ENCODE measurements around the gene SLC25A47. TPM values are rescaled to one million over a fixed set of nuclear protein-coding genes. Genes with fewer than 3 reads are reported as not detected.

The SLC25A47 gene
- total RNA-seq, 2 donors from 2014 or later, result not detected

DNA sequence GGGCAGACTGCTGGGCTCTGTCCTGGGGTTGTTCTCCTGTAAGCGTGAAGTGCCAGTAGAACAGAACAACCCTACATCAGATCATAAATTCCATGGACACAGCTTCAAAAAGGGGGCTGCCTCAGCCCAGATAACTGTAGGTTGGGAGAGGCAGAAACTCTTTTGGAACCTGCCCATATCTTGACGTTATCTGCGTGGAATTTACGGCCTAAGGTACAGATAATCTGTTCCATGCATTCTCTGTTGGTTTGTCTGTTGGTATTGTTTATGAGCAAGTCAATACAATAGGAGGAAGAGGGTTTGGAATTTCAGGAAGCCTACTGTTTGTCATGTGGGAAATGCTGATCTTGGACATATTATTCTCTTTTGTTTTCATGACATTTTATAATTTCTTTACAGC is 36.7 kb downstream of the SLC25A47 start:
- Mint-ChIP-seq H3K4me3 (no peak overlapping the region), H3K4me1 (ENCODE audit: low read depth) (peaks cover 30% of the 10 kb centered on the region), H3K9me3 (no peaks in the 10 kb centered on the region), H3K27ac (no peak overlapping the region), H3K27me3 (ENCODE audit: low read depth) (no peaks in the 10 kb centered on the region), H3K36me3 (ENCODE audit: insufficient read depth in 2 of 2) (peaks cover 30 to 77% of the 10 kb centered on the region in 2 donors)
- DNase-seq, result no peak
- no peak for ATAC-seq (replicated peaks in 1 of 2)

DNA sequence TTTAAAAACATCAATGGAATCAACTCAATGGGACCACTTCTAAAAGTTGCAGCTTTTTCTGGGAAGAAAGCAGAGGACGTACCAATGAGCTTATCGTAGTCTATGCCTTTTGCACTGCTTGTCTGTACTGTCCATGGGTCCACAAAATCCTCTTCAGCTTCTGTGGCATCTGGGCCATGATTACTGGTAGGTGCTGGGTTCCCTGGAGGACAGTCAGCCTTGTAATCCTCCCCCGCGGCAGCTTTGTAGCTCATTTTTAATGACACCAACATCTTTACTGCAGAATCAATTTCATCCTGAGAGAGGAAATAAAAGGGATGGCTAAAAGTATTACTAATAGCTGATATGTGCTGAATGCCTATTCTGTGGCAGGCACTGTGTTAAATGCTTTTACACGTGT is 38.5 kb downstream of the SLC25A47 start:
- H3K27me3 Mint-ChIP-seq (ENCODE audit: low read depth), result no peaks in the 10 kb centered on the region
- no peak for ATAC-seq (replicated peaks in 1 of 2)
- peak overlapping the region; percentile 46 for H3K27ac Mint-ChIP-seq
- H3K4me3 Mint-ChIP-seq, result no peak overlapping the region
- H3K4me1 Mint-ChIP-seq (ENCODE audit: low read depth), result peaks cover 45% of the 10 kb centered on the region
- H3K36me3 Mint-ChIP-seq (ENCODE audit: insufficient read depth in 2 of 2), result peaks cover 35 to 80% of the 10 kb centered on the region in 2 donors
- H3K9me3 Mint-ChIP-seq, result no peaks in the 10 kb centered on the region
- DNase-seq, result no peak

DNA sequence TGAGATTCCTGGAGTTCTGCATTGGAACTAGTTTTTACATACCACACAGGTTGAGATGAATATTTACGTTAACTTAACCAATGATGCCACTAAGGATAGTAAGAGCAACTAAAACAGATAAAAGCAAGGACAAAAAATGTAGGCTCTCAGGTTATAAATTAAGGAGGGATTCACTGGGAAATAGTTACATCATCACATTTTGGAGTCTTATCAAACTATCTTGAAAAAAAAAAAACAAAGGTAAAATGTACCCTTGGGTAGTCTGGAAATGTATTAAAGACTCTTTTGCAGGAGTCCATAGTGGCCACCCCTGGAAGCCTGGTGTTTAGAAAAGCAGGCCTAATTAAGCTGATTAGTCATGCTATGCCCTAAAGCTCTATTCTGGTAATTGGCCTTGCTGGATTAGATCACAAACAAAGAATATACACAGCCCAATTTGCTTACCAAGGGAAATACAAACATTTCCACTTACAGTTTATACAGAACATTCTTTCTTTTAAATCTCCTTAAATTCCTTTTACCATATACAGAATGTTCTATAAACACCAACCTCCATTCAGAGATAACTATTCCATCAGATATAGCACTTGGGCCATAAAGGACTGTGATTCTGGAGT is 39.3 kb downstream of the SLC25A47 start:
- H3K36me3 Mint-ChIP-seq (ENCODE audit: insufficient read depth in 2 of 2), result peaks cover 35 to 79% of the 10 kb centered on the region in 2 donors
- no peak for ATAC-seq (replicated peaks in 1 of 2)
- H3K9me3 Mint-ChIP-seq, result no peaks in the 10 kb centered on the region
- DNase-seq, result no peak
- peak overlapping the region; percentile 56 for H3K27ac Mint-ChIP-seq
- H3K4me1 Mint-ChIP-seq (ENCODE audit: low read depth), result peaks cover 51% of the 10 kb centered on the region
- H3K27me3 Mint-ChIP-seq (ENCODE audit: low read depth), result no peaks in the 10 kb centered on the region
- H3K4me3 Mint-ChIP-seq, result peak overlapping the region in 1 of 2 donors; percentile 43

DNA sequence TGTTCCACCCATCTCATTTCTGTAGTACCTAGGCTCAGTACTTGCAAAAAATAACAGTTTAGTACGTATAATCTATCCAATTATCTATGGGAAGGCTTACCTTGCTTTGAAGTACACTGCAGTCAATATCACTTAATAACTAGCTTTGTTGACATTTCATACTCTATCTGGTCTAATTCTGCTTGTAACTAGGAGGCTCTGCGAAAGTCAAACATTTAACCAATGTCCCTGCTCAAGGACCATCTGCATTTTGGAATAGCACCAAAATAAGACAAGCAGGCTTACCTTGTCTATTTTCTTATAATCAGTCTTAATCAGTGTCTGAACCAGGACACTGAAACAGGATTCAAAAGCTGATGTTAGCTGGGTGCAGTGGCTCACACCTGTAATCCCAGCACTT is 39.9 kb downstream of the SLC25A47 start:
- H3K27ac Mint-ChIP-seq, result peak overlapping the region; percentile 56
- H3K36me3 Mint-ChIP-seq (ENCODE audit: insufficient read depth in 2 of 2), result peaks cover 37 to 79% of the 10 kb centered on the region in 2 donors
- H3K9me3 Mint-ChIP-seq, result no peaks in the 10 kb centered on the region
- peaks cover 57% of the 10 kb centered on the region for H3K4me1 Mint-ChIP-seq (ENCODE audit: low read depth)
- no peak overlapping the region for H3K4me3 Mint-ChIP-seq
- ATAC-seq (replicated peaks in 1 of 2), result no peak
- no peaks in the 10 kb centered on the region for H3K27me3 Mint-ChIP-seq (ENCODE audit: low read depth)
- DNase-seq, result no peak

DNA sequence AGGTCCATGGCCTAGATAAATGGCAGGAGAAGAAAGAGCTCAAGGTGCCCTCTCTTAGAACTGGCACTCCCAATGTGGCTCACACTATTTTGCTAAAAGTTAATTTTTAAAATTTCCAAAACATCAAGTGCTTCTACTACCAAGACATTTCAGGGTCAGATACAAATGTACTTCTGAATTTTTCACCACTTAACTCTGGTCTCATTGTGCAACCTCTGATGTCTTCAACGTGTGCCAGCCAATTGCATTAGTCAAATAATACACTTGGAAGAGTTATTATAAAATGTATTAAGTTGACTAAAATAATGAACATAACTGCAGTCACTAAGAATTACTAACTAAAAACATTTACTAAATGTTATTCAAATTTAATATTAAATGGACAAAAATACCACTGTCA is 41.3 kb downstream of the SLC25A47 start:
- H3K4me3 Mint-ChIP-seq, result no peak overlapping the region
- no peak for ATAC-seq (replicated peaks in 1 of 2)
- H3K9me3 Mint-ChIP-seq, result no peaks in the 10 kb centered on the region
- H3K27ac Mint-ChIP-seq, result no peak overlapping the region
- no peak for DNase-seq
- H3K27me3 Mint-ChIP-seq (ENCODE audit: low read depth), result no peaks in the 10 kb centered on the region
- H3K4me1 Mint-ChIP-seq (ENCODE audit: low read depth), result peaks cover 57% of the 10 kb centered on the region
- H3K36me3 Mint-ChIP-seq (ENCODE audit: insufficient read depth in 2 of 2), result peaks cover 41 to 79% of the 10 kb centered on the region in 2 donors

DNA sequence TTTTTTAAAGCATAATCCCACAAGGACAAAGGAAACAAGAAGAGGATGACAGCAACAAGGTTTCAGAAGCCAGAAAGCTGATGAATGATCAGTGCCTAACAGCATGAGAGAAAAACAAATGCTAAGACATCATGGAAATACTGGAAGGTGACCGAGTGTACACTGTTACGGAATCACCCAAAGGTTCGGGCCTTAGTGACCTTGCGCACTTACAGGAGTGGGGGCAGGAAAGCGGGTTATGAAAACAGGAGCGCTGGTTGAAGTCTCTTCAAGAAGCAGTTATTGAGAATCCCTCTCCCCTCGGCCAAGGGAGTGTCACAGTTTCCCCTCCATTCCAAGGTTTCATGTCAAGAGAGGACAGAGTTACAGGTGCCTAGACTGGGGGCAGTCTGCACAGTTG is 42.6 kb downstream of the SLC25A47 start:
- ATAC-seq (replicated peaks in 1 of 2) (no peak), DNase-seq (no peak)
- H3K4me3 Mint-ChIP-seq, result peak overlapping the region in 1 of 2 donors; percentile 9
- H3K27ac Mint-ChIP-seq, result no peak overlapping the region
- no peaks in the 10 kb centered on the region for H3K9me3 Mint-ChIP-seq
- peaks cover 31 to 77% of the 10 kb centered on the region in 2 donors for H3K36me3 Mint-ChIP-seq (ENCODE audit: insufficient read depth in 2 of 2)
- H3K4me1 Mint-ChIP-seq (ENCODE audit: low read depth), result peaks cover 60% of the 10 kb centered on the region
- H3K27me3 Mint-ChIP-seq (ENCODE audit: low read depth), result no peaks in the 10 kb centered on the region

DNA sequence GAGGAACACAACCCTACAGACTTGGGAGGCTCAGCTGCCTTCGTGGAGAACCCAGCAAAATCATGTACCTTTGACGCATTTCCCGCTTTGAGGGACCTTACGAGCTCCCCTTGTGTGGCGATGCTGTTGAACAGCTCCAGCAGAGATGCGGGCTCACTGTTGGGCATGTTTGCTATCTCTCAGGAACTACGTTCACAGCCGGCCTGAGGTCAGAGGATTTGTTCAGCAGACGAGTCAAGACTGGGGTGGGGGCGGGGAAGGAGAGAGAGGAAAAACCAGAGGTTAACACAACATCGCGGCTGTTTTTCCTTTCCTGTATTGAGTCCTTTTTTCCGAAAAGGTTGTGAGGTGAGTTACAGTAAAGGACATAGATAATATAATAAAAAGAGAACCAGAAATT is 45.9 kb downstream of the SLC25A47 start:
- Mint-ChIP-seq H3K4me1 (ENCODE audit: low read depth) (peaks cover 83% of the 10 kb centered on the region), H3K27me3 (ENCODE audit: low read depth) (no peaks in the 10 kb centered on the region), H3K4me3 (peak overlapping the region; percentile 1 to 56), H3K36me3 (ENCODE audit: insufficient read depth in 2 of 2) (peaks cover 45 to 81% of the 10 kb centered on the region in 2 donors), H3K27ac (peak overlapping the region; percentile 22), H3K9me3 (peaks cover 0 to 2% of the 10 kb centered on the region in 2 donors)
- ATAC-seq (replicated peaks in 1 of 2) (no peak), DNase-seq (no peak)

DNA sequence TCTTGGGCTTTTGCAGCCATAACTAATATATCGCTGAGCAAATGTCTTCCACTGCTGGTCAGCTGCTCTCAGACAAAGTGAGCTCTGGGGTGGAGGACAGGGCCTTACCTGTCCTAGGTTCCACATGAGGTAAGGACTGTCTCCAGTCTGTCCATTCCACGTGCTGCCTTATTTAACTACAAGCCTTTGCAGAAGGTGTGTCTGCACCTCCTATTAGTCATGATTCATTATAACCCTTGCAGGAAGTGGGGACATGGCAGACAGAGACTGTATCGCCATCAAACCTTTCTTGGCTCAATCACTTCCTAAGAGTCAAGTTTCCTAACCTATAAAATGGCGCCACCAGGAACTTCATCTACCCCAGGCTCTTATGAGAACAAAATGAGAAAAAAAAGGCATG is 46.9 kb downstream of the SLC25A47 start:
- H3K27ac Mint-ChIP-seq, result peak overlapping the region; percentile 72
- no peaks in the 10 kb centered on the region for H3K27me3 Mint-ChIP-seq (ENCODE audit: low read depth)
- peaks cover 52 to 86% of the 10 kb centered on the region in 2 donors for H3K36me3 Mint-ChIP-seq (ENCODE audit: insufficient read depth in 2 of 2)
- H3K4me3 Mint-ChIP-seq, result peak overlapping the region; percentile 74 to 99
- ATAC-seq (replicated peaks in 1 of 2), result no peak
- no peak for DNase-seq
- peaks cover 87% of the 10 kb centered on the region for H3K4me1 Mint-ChIP-seq (ENCODE audit: low read depth)
- peaks cover 0 to 2% of the 10 kb centered on the region in 2 donors for H3K9me3 Mint-ChIP-seq

DNA sequence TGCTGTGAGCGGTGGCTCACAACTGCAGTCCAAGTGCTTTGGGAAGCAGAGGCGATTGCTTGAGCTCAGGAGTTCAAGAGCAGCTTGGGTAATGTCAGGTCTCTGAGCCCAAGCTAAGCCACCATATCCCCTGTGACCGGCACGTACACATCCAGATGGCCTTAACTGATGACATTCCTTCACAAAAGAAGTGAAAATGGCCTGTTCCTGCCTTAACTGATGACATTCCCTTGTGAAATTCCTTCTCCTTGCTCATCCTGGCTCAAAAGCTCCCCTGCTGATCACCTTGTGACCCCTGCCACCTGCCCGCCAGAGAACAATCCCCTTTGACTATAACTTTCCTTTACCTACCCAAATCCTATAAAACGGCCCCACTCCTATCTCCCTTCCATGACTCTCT is 48.6 kb downstream of the SLC25A47 start:
- peaks cover 74% of the 10 kb centered on the region for H3K4me1 Mint-ChIP-seq (ENCODE audit: low read depth)
- H3K9me3 Mint-ChIP-seq, result peaks cover 0 to 2% of the 10 kb centered on the region in 2 donors
- H3K27me3 Mint-ChIP-seq (ENCODE audit: low read depth), result no peaks in the 10 kb centered on the region
- H3K27ac Mint-ChIP-seq, result peak overlapping the region; percentile 85
- DNase-seq, result no peak
- H3K4me3 Mint-ChIP-seq, result peak overlapping the region; percentile 75 to 99
- H3K36me3 Mint-ChIP-seq (ENCODE audit: insufficient read depth in 2 of 2), result peaks cover 49 to 74% of the 10 kb centered on the region in 2 donors
- ATAC-seq (replicated peaks in 1 of 2), result no peak

DNA sequence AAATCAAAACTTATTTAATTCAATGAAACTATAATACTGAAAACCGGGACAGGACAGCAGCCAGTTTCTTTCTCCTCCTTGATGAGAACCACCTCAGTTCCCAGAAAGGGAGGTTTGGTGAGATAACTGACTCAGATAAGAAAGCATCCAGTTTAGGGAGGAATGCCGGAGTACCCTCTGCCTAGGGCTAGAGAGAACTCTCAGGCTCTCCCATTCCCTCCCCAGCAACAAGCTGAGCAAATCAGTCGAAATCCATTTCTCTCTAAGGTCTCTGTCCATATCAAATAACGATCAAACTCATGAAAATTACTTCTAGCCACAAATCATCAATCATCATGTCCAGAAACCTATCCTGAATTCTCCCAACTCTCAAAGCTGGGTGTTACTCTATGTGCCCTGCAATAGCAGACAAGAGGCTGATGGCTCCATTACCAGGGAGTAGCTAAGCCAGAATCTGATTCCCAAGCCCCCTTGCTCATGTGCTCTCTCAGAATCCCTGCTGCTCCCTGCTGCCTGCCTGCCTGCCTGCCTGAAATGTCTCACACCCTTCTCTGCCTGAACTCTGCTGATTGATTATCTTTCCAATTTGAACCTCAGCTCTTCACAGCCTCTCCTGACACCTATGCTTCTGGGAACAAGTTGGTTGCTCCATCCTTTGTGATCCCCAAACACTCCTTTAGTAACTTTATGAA is 49.4 kb downstream of the SLC25A47 start:
- Mint-ChIP-seq H3K36me3 (ENCODE audit: insufficient read depth in 2 of 2) (peaks cover 47 to 70% of the 10 kb centered on the region in 2 donors), H3K27me3 (ENCODE audit: low read depth) (no peaks in the 10 kb centered on the region), H3K9me3 (peaks cover under 1 to 2% of the 10 kb centered on the region in 2 donors), H3K4me3 (peak overlapping the region; percentile 87 to 99), H3K27ac (peak overlapping the region; percentile 100), H3K4me1 (ENCODE audit: low read depth) (peaks cover 75% of the 10 kb centered on the region)
- ATAC-seq (replicated peaks in 1 of 2) (no peak), DNase-seq (no peak)

DNA sequence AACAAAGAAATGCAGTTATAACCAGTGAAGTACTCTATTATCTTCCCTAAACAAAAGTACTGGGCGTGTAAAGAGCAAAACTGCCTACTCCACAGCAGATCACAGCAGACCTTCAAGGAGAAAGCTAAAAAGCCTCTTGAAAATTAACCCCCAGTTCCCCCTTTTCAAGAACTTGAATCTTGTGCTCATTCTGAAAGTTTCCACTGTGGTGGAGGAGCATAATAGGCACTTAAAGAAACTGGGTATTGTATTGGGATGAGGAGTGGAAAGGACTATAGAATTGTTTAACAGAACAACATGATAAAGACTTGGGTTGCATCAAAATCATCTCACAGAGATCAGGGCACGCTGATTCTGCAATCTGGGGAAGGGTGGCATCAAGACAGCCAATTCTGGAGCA is 51.1 kb downstream of the SLC25A47 start:
- DNase-seq (no peak), ATAC-seq (replicated peaks in 1 of 2) (no peak)
- H3K27ac Mint-ChIP-seq, result peak overlapping the region; percentile 100
- H3K27me3 Mint-ChIP-seq (ENCODE audit: low read depth), result no peaks in the 10 kb centered on the region
- H3K36me3 Mint-ChIP-seq (ENCODE audit: insufficient read depth in 2 of 2), result peaks cover 36 to 53% of the 10 kb centered on the region in 2 donors
- peak overlapping the region; percentile 87 to 99 for H3K4me3 Mint-ChIP-seq
- H3K4me1 Mint-ChIP-seq (ENCODE audit: low read depth), result peaks cover 64% of the 10 kb centered on the region
- peaks cover 2% of the 10 kb centered on the region in 2 donors for H3K9me3 Mint-ChIP-seq

DNA sequence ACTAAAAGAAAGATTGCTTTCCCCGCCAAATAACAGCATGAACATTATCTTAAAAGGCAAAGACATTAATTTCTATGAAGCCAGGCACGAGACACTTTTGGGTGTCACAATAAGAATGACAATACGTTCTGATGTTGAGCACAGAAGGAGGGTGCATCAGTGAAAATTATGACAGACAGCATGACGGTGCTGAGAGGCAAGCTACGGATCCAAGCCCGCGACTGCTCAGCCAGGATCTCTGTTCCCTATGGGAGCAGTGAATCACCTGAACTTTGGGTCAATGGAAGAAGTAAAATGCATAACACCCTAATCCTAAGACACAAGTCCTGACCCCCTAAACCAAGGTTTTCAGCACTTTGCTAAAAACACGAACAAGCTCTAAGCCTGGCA is 51.7 kb downstream of the SLC25A47 start:
- Mint-ChIP-seq H3K36me3 (ENCODE audit: insufficient read depth in 2 of 2) (peaks cover 36 to 50% of the 10 kb centered on the region in 2 donors), H3K27me3 (ENCODE audit: low read depth) (no peaks in the 10 kb centered on the region), H3K27ac (peak overlapping the region; percentile 100)

DNA sequence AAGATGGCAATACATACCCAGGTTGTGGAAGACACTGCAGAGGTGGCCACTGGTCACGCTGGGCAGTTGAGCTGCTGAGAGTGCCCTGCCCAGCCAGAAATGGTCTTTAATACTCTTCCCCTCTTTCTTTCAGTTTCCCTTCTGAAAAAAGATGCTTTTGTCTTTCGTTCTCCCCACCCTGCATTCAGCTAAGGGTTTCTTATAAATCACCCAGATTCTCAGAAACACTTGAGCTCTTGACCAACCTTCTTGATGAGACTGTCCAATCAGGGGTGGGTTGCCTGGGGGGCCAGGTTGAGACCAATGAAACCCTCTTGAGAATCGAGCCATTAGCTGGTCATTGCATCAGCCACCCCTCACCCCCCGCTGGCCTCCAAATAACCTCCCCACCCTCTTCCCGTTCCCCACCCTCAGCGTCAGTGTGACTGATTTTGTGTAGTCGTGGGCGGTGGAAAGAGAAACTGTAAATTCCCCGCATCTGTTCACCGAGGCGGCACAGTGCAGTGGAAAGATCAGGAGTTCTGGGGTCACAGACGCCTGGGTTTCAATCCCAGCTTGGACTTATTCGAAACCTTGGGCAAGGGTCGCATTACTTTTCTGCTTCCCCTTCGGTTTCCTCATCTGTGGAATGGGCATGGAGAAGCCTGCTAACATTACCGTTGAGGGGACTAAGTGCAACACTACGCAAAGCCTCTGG is 52.3 kb downstream of the SLC25A47 start:
- H3K36me3 Mint-ChIP-seq (ENCODE audit: insufficient read depth in 2 of 2), result peaks cover 36 to 45% of the 10 kb centered on the region in 2 donors
- peak overlapping the region; percentile 87 to 99 for H3K4me3 Mint-ChIP-seq
- H3K9me3 Mint-ChIP-seq, result peaks cover 2% of the 10 kb centered on the region in 2 donors
- H3K27ac Mint-ChIP-seq, result peak overlapping the region; percentile 100
- DNase-seq, result peak; percentile 94 to 96
- ATAC-seq (replicated peaks in 1 of 2), result peak; percentile 76 to 78
- H3K4me1 Mint-ChIP-seq (ENCODE audit: low read depth), result peaks cover 53% of the 10 kb centered on the region
- no peaks in the 10 kb centered on the region for H3K27me3 Mint-ChIP-seq (ENCODE audit: low read depth)

More for the DNA sequence above, 51.7 kb downstream of the SLC25A47 start:
- Mint-ChIP-seq H3K4me3 (peak overlapping the region; percentile 87 to 99), H3K4me1 (ENCODE audit: low read depth) (peaks cover 58% of the 10 kb centered on the region), H3K9me3 (peaks cover 2% of the 10 kb centered on the region in 2 donors)
- ATAC-seq (replicated peaks in 1 of 2) (no peak), DNase-seq (no peak)
